GM12878 (cell line): Measurements from ENCODE around the gene DNAJC16. TPM values are rescaled to one million over a fixed set of nuclear protein-coding genes. Genes with fewer than 3 reads are reported as not detected.

Source experiments
- ATAC-seq: fragments of 200-7000 bp; cut with Tn5 transposase; 3 replicates; pipeline ENCODE4 v1.9.1; 2020; ENCODE audit warnings: mild to moderate bottlenecking, moderate library complexity
- BruUV-seq: library from RNA; stranded (reverse); fragments of 400-500 nt; replicated peaks from 2 replicates; lab custom pipeline; 2021; lab: Mats Ljungman, UMichigan
- CTCF ChIA-PET: fragments of 300-600 bp; sonication (Branson Sonifier 250); formaldehyde crosslinking; extraction: SDS; loops from one replicate; lab custom pipeline; 2021; ENCODE audit warnings: inconsistent platforms; lab: Yijun Ruan, JAX
- POLR2A ChIA-PET: fragments of 350-600 bp; formaldehyde crosslinking; extraction: SDS; loops from one replicate; lab custom pipeline; 2021; ENCODE audit warnings: inconsistent platforms; lab: Charles Lee
- RAD21 ChIA-PET: fragments of 300-600 bp; sonication (Branson Sonifier 250); formaldehyde crosslinking; loops from one replicate; lab custom pipeline; 2023; ENCODE audit warnings: antibody characterized with exemption; ENCODE audit not compliant: unreplicated experiment; lab: Charles Lee
- SMC1A ChIA-PET: fragments of 300-600 bp; sonication (Branson Sonifier 250); formaldehyde crosslinking; loops from one replicate; lab custom pipeline; 2023; ENCODE audit not compliant: unreplicated experiment, uncharacterized antibody; lab: Charles Lee
- DNase-seq: peaks from one replicate; pipeline ENCODE4 v3.0.0-alpha.2; 2011; ENCODE audit warnings: low read depth, low spot score
- FAIRE-seq: peaks from 3 replicates; lab custom pipeline; 2011; peaks lifted over from hg19 to GRCh38; lab: Jason Lieb, UNC
- H2AFZ ChIP-seq: 2 replicates; pipeline ENCODE4 v1.6.0; 2011; ENCODE audit warnings: low read depth, low read length, control low read depth; ENCODE audit not compliant: control insufficient read depth
- H3K27ac ChIP-seq: 2 replicates; pipeline ENCODE4 v1.5.1; 2011; ENCODE audit warnings: control low read depth; ENCODE audit not compliant: control insufficient read depth, insufficient read depth
- H3K27me3 ChIP-seq, 2 experiments: replicated peaks in 1 of 2; 2 replicates each; pipeline versions ENCODE4 v1.6.0 to v1.6.1; 2011; ENCODE audit warnings: low read length in 1 of 2; ENCODE audit not compliant: control insufficient read depth in 2 of 2, insufficient read depth in 2 of 2
- H3K36me3 ChIP-seq, 2 experiments: 2 replicates each; pipeline ENCODE4 v1.5.1; 2011; ENCODE audit warnings: low read length in 1 of 2; ENCODE audit not compliant: control insufficient read depth in 2 of 2, insufficient read depth in 2 of 2
- H3K4me1 ChIP-seq: 2 replicates; pipeline ENCODE4 v1.6.1; 2011; ENCODE audit warnings: mild to moderate bottlenecking, low read length, moderate library complexity, mixed read lengths; ENCODE audit not compliant: control insufficient read depth, insufficient read depth
- H3K4me2 ChIP-seq: 2 replicates; pipeline ENCODE4 v1.6.0; 2011; ENCODE audit warnings: control low read depth; ENCODE audit not compliant: control insufficient read depth, insufficient read depth
- H3K4me3 ChIP-seq: fragments of 200-600 bp; sonication (generic); 2 replicates; pipeline ENCODE4 v1.5.1; 2016
- H3K79me2 ChIP-seq: 2 replicates; pipeline ENCODE4 v1.6.0; 2011; ENCODE audit warnings: low read length; ENCODE audit not compliant: control insufficient read depth, insufficient read depth
- H3K9ac ChIP-seq: 2 replicates; pipeline ENCODE4 v1.8.0; 2011; ENCODE audit warnings: low read length, control low read depth, mixed read lengths; ENCODE audit not compliant: control insufficient read depth, insufficient read depth
- H3K9me3 ChIP-seq: replicated peaks from 3 replicates; pipeline ENCODE4 v1.5.1; 2011; ENCODE audit warnings: mild to moderate bottlenecking, low read length; ENCODE audit not compliant: control insufficient read depth, insufficient read depth
- H4K20me1 ChIP-seq: 2 replicates; pipeline ENCODE4 v1.6.0; 2011; ENCODE audit not compliant: control insufficient read depth, insufficient read depth
- ATF2 ChIP-seq: IDR thresholded peaks from 2 replicates; pipeline ENCODE4 v1.6.1; 2012; ENCODE audit warnings: low read length, inconsistent platforms
- CBFB ChIP-seq: IDR thresholded peaks from 2 replicates; pipeline ENCODE4 v1.6.1; 2016; ENCODE audit warnings: antibody characterized with exemption, low read depth
- CREB1 ChIP-seq: IDR thresholded peaks from 2 replicates; pipeline ENCODE4 v1.6.1; 2012; ENCODE audit warnings: low read depth, mild to moderate bottlenecking, inconsistent platforms
- EZH2 ChIP-seq: IDR thresholded peaks from 2 replicates; pipeline ENCODE4 v1.6.1; 2012; ENCODE audit warnings: low read depth, mild to moderate bottlenecking, control low read depth, inconsistent platforms, low read length, borderline replicate concordance; ENCODE audit not compliant: control insufficient read depth
- GABPA ChIP-seq: IDR thresholded peaks from 2 replicates; pipeline ENCODE4 v1.6.1; 2014; ENCODE audit warnings: antibody characterized with exemption, low read depth, mild to moderate bottlenecking, inconsistent platforms
- MTA3 ChIP-seq: IDR thresholded peaks from 2 replicates; pipeline ENCODE4 v1.6.1; 2012; ENCODE audit warnings: low read length, inconsistent platforms, borderline replicate concordance
- NFYB ChIP-seq: IDR thresholded peaks from 2 replicates; pipeline ENCODE4 v1.6.1; 2011; ENCODE audit warnings: low read depth, mild to moderate bottlenecking, low read length, improper control_type of control experiment, moderate library complexity; ENCODE audit not compliant: insufficient read depth
- PKNOX1 ChIP-seq: fragments of 450-650 bp; IDR thresholded peaks from 2 replicates; pipeline ENCODE4 v1.6.1; 2016; ENCODE audit warnings: mild to moderate bottlenecking
- RCOR1 ChIP-seq: conservative IDR thresholded peaks from 2 replicates; pipeline ENCODE4 v1.6.1; 2012; ENCODE audit warnings: low read depth, low read length, improper control_type of control experiment
- SMAD1 ChIP-seq: fragments of 450-650 bp; IDR thresholded peaks from 2 replicates; pipeline ENCODE4 v1.6.1; 2018; ENCODE audit warnings: mild to moderate bottlenecking, low read depth; ENCODE audit not compliant: partially characterized antibody
- WGBS: methylation state at CpG from one replicate; pipeline ENCODE4 v1.1.6; 2016; ENCODE audit warnings: low lambda C conversion rate; ENCODE audit not compliant: insufficient replicate concordance, insufficient coverage; ENCODE audit errors: missing lambda C conversion rate; 5-methylcytosine and 5-hydroxymethylcytosine counted together
- in situ Hi-C: fragments of 300-500 bp; cut with MboI; formaldehyde crosslinking; loops from 9 replicates; pipeline ENCODE4 v1.14.3; 2018; ENCODE audit warnings: mixed read lengths
- intact Hi-C: fragments of 100-400 bp; cut with micrococcal nuclease; formaldehyde crosslinking; loops from one replicate; pipeline ENCODE4 v1.14.2; 2022; ENCODE audit not compliant: unreplicated experiment
- polyA plus RNA-seq, 11 experiments: library from polyadenylated mRNA; depleted of rRNA in 4 of 11; unstranded in 6 of 11; stranded (reverse) in 5 of 11; fragments of >200 nt; fragmentation: Nextera tagmentation in 4 of 11; fragmentation: Illumina TruSeq in 1 of 11; extraction: Ambion mirVana in 4 of 11; extraction: Trizol in 1 of 11; gene quantifications; 1 replicate in 1 of 11; 2 replicates in 10 of 11; pipeline versions ENCODE4 v1.2.1 to v1.2.3, GENCODE V29; 2011 to 2016; ENCODE audit warnings: inconsistent platforms in 2 of 11, missing spikeins in 2 of 11, low read depth in 1 of 11
- total RNA-seq, 4 experiments: library from RNA; depleted of rRNA in 3 of 4; stranded (reverse); fragments of >200 nt in 3 of 4; fragmentation: Illumina TruSeq in 1 of 4; extraction: Trizol in 1 of 4; gene quantifications; 2 replicates each; pipeline versions ENCODE4 v1.2.1 to v1.2.3, GENCODE V29; 2013 to 2021
- TF ChIP-seq, protein P1 (sequence below): fragments of 450-650 bp; formaldehyde crosslinking; IDR thresholded peaks from 2 replicates; pipeline ENCODE4 v1.4.0; 2022; ENCODE audit warnings: mild to moderate bottlenecking, moderate library complexity

Gene DNAJC16
- total and polyA plus RNA-seq, 10 of the 15 experiments (the other 5 are each of a cell fraction or from before 2014, with no cell fraction given), result 2.4 to 12.7 (median 7.8) TPM

DNA sequence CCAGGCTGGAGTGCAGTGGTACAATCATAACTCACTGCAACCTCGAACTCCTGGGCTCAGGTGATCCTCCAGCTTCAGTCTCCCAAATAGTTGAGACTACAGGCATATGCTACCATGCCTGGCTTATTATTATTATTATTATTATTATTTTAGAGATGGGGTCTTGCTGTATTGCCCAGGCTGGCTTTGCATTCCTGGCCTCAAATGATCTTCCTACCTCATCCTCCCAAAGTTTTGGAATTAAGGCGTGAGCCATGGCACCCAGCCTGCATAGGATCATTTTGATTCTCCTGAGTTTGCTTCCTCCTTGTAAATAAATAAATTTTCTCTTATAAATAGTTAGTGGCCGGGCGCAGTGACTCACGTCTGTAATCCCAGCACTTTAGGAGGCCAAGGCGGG is 96.8 kb downstream of the DNAJC16 start:
- intact Hi-C loops, result no loop called here
- CTCF ChIA-PET, result no interaction called here
- H3K27me3 ChIP-seq, result no peaks in the 10 kb centered on the region

DNA sequence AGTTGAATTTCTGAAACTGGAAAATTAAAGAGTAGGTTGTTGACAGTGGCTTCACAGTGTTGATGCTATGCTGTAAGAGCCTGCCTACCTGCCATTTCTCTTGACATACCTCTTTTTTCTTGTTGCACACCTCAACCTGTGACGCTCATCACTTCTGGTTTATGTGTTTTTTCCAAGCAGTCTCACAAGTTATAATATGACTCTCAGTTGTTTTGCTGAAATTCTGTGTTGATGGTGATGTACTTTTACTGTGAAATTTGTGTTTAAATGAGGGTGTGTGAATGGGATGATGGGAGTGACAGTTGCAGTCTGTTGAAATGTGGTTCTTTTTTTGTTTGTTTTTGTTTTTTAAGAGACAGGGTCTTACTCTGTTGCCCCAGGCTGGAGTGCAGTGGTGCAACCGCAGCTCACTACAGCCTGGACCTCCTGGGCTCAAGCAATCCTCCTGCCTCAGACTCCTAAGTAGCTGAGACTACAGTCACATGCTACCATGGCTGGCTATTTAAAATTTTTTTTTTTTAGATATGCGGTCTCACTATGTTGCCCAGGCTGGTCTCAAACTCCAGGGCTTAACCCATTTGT is 97.6 kb downstream of the DNAJC16 start:
- Histone ChIP-seq H4K20me1 (no peaks in the 10 kb centered on the region), H3K27me3 (no peaks in the 10 kb centered on the region), H2AFZ (no peak overlapping the region), H3K4me3 (no peak overlapping the region), H3K9me3 (no peaks in the 10 kb centered on the region), H3K4me1 (peaks cover 25% of the 10 kb centered on the region), H3K4me2 (no peak overlapping the region), H3K27ac (no peak overlapping the region), H3K79me2 (peaks cover 63% of the 10 kb centered on the region), H3K9ac (no peak overlapping the region)
- no TSS peak for BruUV-seq
- in situ Hi-C loops (no loop called here), intact Hi-C loops (no loop called here)
- ChIA-PET CTCF (no interaction called here), RAD21 (no interaction called here), POLR2A (no interaction called here)
- WGBS, result 78% methylated on average over 3 of the region's 3 CpGs
- ATAC-seq, result no peak
- DNase-seq, result no peak
- TF ChIP-seq CBFB, result no peak
- no peak for TF ChIP-seq NFYB
- no peak for TF ChIP-seq ATF2
- no peak for TF ChIP-seq CREB1
- no peak for TF ChIP-seq PKNOX1
- TF ChIP-seq SMAD1, result no peak
- no peak for TF ChIP-seq MTA3
- TF ChIP-seq GABPA, result no peak
- TF ChIP-seq, protein P1, sequence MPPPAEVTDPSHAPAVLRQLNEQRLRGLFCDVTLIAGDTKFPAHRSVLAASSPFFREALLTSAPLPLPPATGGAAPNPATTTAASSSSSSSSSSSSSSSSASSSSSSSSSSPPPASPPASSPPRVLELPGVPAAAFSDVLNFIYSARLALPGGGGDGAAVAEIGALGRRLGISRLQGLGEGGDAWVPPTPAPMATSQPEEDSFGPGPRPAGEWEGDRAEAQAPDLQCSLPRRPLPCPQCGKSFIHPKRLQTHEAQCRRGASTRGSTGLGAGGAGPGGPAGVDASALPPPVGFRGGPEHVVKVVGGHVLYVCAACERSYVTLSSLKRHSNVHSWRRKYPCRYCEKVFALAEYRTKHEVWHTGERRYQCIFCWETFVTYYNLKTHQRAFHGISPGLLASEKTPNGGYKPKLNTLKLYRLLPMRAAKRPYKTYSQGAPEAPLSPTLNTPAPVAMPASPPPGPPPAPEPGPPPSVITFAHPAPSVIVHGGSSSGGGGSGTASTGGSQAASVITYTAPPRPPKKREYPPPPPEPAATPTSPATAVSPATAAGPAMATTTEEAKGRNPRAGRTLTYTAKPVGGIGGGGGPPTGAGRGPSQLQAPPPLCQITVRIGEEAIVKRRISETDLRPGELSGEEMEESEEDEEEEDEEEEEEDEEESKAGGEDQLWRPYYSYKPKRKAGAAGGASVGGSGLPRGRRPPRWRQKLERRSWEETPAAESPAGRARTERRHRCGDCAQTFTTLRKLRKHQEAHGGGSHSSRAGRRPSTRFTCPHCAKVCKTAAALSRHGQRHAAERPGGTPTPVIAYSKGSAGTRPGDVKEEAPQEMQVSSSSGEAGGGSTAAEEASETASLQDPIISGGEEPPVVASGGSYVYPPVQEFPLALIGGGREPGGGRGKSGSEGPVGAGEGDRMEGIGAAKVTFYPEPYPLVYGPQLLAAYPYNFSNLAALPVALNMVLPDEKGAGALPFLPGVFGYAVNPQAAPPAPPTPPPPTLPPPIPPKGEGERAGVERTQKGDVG (CRISPR knock-in tag), result no peak
- TF ChIP-seq RCOR1, result no peak
- TF ChIP-seq, all 136 proteins: peak for 0
- SMC1A ChIA-PET, result interaction anchor here (0.7 kb wide), 1 partner anchor 632 kb away, joined by 3 read pairs; no protein-coding TSS in a partner anchor
- FAIRE-seq, result no peak
- no peaks in the 10 kb centered on the region; a peak in 1 of 4 replicates for H3K36me3 ChIP-seq

More for the DNA sequence above, 96.8 kb downstream of the DNAJC16 start:
- H3K9me3 ChIP-seq, result no peaks in the 10 kb centered on the region
- peaks cover 70% of the 10 kb centered on the region for H3K79me2 ChIP-seq
- H2AFZ ChIP-seq, result no peak overlapping the region
- BruUV-seq, result no TSS peak
- H3K27ac ChIP-seq, result no peak overlapping the region
- RAD21 ChIA-PET, result no interaction called here
- H4K20me1 ChIP-seq, result no peaks in the 10 kb centered on the region
- H3K9ac ChIP-seq, result no peak overlapping the region
- no peak for TF ChIP-seq EZH2
- TF ChIP-seq, all 136 proteins: peak for 0
- Histone ChIP-seq H3K36me3 (no peaks in the 10 kb centered on the region; a peak in 1 of 4 replicates), H3K4me1 (peaks cover 25% of the 10 kb centered on the region), H3K4me3 (no peak overlapping the region), H3K4me2 (no peak overlapping the region)
- WGBS, result 88% methylated on average over 6 of the region's 6 CpGs
- in situ Hi-C loops, result no loop called here
- ChIA-PET POLR2A (interaction anchor here (1.0 kb wide), 1 partner anchor 74 kb away, joined by 3 read pairs; no protein-coding TSS in a partner anchor), SMC1A (interaction anchor here (1.0 to 1.4 kb wide), 3 partner anchors 11 to 73 kb away, joined by 3 to 4 read pairs (median 3); no protein-coding TSS in a partner anchor)
- FAIRE-seq (no peak), ATAC-seq (no peak), DNase-seq (no peak)
